ENCODE data around the gene LDLRAD3. TPM values are rescaled to one million over a fixed set of nuclear protein-coding genes. Genes with fewer than 3 reads are reported as not detected.

LDLRAD3 gene
- total RNA-seq, 2 donors from 2014 or later: 19.2 to 30.6 TPM

DNA sequence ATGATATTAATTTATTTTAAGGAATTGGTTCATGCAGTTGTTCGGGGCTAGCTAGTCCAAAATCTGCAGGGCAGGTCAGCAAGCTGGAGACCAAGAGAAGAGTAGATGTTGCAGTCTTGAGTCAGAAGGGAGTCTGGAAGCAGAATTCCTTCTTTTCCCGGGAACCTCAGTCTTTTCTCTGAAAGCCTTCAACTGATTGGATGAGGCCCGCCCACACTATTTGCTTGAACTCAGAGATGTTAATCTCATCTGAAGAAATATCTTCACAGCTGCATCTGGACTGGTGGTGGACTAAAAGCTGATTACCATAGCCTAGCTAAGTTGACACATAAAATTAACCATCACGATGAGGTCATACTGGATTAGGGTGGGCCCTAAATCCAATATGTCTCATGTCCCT lies 223.2 kb downstream of the LDLRAD3 start:
- 90 to 93% methylated on average over 4 of the region's 4 CpGs for WGBS, 2 experiments (ENCODE audit: insufficient coverage in 1 of 2, insufficient read length in 1 of 2)
- H3K27ac Mint-ChIP-seq: no peak overlapping the region

DNA sequence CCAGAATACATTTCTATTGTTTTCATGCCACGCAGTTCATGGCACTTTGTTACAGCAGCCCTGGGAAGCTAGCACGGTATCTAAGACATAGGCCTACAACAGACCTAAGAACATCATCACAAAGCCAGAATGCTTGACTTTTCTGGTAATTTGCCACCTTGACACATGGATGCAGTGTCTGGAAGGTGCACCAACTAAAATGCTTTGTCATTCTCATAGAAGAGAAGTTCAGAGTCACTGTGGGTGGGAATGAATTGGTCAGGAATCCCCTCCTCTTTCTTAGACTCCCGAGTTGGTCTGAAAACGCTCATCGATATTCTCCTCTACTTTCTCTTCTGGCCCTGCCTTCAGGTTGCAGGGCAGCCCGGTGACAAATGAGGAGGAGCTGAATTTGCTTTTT lies 223.9 kb downstream of the LDLRAD3 start:
- Histone ChIP-seq H3K27me3 (ENCODE audit: control insufficient read depth, insufficient read depth, low read length, poor library complexity, severe bottlenecking) (no peaks in the 10 kb centered on the region), H3K36me3 (ENCODE audit: control insufficient read depth, insufficient read depth, low read length) (no peaks in the 10 kb centered on the region), H3K9me3 (ENCODE audit: control insufficient read depth, low read length) (peaks cover 12% of the 10 kb centered on the region), H3K4me1 (ENCODE audit: control insufficient read depth, insufficient read depth, low read length) (no peaks in the 10 kb centered on the region), H3K27ac (ENCODE audit: low read depth, low read length) (no peak overlapping the region), H3K4me3 (ENCODE audit: low read length) (no peak overlapping the region), H3K9ac (ENCODE audit: extremely low read depth, low read length, poor library complexity, severe bottlenecking) (no peak overlapping the region)
- no peak overlapping the region for H3K27ac Mint-ChIP-seq
- 93 to 100% methylated on average over 3 to 6 of the region's 6 CpGs for WGBS, 2 experiments (ENCODE audit: insufficient coverage in 1 of 2, insufficient read length in 1 of 2)
- no peaks in the 10 kb centered on the region for H3K27me3 Mint-ChIP-seq (ENCODE audit: insufficient read depth)
- H3K4me1 Mint-ChIP-seq: no peaks in the 10 kb centered on the region
- H3K4me3 Mint-ChIP-seq: no peak overlapping the region
- peaks cover 17% of the 10 kb centered on the region for H3K9me3 Mint-ChIP-seq
- DNase-seq: no peak
- TF ChIP-seq, protein P1, sequence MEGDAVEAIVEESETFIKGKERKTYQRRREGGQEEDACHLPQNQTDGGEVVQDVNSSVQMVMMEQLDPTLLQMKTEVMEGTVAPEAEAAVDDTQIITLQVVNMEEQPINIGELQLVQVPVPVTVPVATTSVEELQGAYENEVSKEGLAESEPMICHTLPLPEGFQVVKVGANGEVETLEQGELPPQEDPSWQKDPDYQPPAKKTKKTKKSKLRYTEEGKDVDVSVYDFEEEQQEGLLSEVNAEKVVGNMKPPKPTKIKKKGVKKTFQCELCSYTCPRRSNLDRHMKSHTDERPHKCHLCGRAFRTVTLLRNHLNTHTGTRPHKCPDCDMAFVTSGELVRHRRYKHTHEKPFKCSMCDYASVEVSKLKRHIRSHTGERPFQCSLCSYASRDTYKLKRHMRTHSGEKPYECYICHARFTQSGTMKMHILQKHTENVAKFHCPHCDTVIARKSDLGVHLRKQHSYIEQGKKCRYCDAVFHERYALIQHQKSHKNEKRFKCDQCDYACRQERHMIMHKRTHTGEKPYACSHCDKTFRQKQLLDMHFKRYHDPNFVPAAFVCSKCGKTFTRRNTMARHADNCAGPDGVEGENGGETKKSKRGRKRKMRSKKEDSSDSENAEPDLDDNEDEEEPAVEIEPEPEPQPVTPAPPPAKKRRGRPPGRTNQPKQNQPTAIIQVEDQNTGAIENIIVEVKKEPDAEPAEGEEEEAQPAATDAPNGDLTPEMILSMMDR (conservative IDR thresholded peaks at IDR 0.05): no peak
- H3K36me3 Mint-ChIP-seq (ENCODE audit: low read depth): peaks cover 28% of the 10 kb centered on the region

More for the DNA sequence above, 223.2 kb downstream of the LDLRAD3 start:
- Histone ChIP-seq H3K4me3 (ENCODE audit: low read length) (no peak overlapping the region), H3K9ac (ENCODE audit: extremely low read depth, low read length, poor library complexity, severe bottlenecking) (no peak overlapping the region), H3K9me3 (ENCODE audit: control insufficient read depth, low read length) (peaks cover 12% of the 10 kb centered on the region), H3K4me1 (ENCODE audit: control insufficient read depth, insufficient read depth, low read length) (no peaks in the 10 kb centered on the region), H3K36me3 (ENCODE audit: control insufficient read depth, insufficient read depth, low read length) (no peaks in the 10 kb centered on the region), H3K27ac (ENCODE audit: low read depth, low read length) (no peak overlapping the region), H3K27me3 (ENCODE audit: control insufficient read depth, insufficient read depth, low read length, poor library complexity, severe bottlenecking) (no peaks in the 10 kb centered on the region)
- H3K36me3 Mint-ChIP-seq (ENCODE audit: low read depth): peaks cover 23% of the 10 kb centered on the region
- no peaks in the 10 kb centered on the region for H3K27me3 Mint-ChIP-seq (ENCODE audit: insufficient read depth)
- peaks cover 12% of the 10 kb centered on the region for H3K9me3 Mint-ChIP-seq
- DNase-seq: no peak
- no peaks in the 10 kb centered on the region for H3K4me1 Mint-ChIP-seq
- H3K4me3 Mint-ChIP-seq: no peak overlapping the region
- TF ChIP-seq, protein P1 (conservative IDR thresholded peaks at IDR 0.05): no peak

DNA sequence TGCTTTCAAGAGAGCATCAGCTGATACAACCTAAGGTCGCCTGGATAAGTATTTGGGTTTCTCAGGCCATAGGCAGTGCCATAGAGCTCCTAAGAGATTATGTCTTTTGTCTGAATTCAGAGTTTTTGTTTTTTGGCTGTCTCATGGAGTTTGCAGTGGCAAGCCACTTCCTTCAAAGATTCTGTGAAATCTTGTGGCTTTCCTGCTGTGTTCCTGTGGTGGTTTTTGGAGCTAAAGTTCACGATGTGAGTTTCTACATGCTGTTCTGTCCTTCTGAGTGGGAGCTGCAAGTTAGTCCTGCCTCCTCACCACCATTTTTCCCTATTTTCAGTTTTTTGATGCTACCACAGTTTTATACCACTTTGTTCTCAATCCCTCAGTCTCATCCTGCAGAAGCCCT lies 234.0 kb downstream of the LDLRAD3 start:
- Mint-ChIP-seq H3K9me3 (peaks cover 11% of the 10 kb centered on the region), H3K4me1 (peaks cover 44% of the 10 kb centered on the region), H3K36me3 (ENCODE audit: low read depth) (peaks cover 16% of the 10 kb centered on the region), H3K27ac (no peak overlapping the region), H3K27me3 (ENCODE audit: insufficient read depth) (no peaks in the 10 kb centered on the region), H3K4me3 (no peak overlapping the region)
- no peak overlapping the region for H3K9ac ChIP-seq (ENCODE audit: extremely low read depth, low read length, poor library complexity, severe bottlenecking)
- WGBS, 2 experiments (ENCODE audit: insufficient coverage in 1 of 2, insufficient read length in 1 of 2): 91 to 100% methylated on average over 2 of the region's 2 CpGs
- H3K9me3 ChIP-seq (ENCODE audit: control insufficient read depth, low read length): peaks cover 10% of the 10 kb centered on the region
- no peak for DNase-seq
- no peak overlapping the region for H3K27ac ChIP-seq (ENCODE audit: low read depth, low read length)
- H3K36me3 ChIP-seq (ENCODE audit: control insufficient read depth, insufficient read depth, low read length): peaks cover 3% of the 10 kb centered on the region
- no peaks in the 10 kb centered on the region for H3K4me1 ChIP-seq (ENCODE audit: control insufficient read depth, insufficient read depth, low read length)
- no peaks in the 10 kb centered on the region for H3K27me3 ChIP-seq (ENCODE audit: control insufficient read depth, insufficient read depth, low read length, poor library complexity, severe bottlenecking)
- H3K4me3 ChIP-seq (ENCODE audit: low read length): no peak overlapping the region
- TF ChIP-seq, protein P1 (conservative IDR thresholded peaks at IDR 0.05): no peak
